ENCODE data around the gene ACVR2A.

DNA sequence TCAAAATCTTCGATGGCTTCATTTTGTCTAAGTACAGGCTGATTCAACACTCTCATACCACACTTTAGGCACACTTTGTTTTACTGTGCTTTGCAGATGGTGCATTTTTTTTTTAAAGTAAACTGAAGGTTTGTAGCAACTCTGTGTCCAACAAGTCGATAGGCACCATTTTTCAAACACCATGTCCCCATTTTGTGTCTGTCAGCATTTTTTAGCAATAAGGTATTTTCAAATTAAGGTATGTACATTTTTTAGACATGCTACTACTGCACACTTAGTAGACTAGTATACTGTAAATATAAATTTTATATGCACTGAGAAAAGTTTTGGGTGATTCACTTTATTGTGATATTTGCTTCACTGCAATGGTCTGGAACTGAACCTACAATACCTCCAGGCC is 131.3 kb downstream of the ACVR2A start:
- TF ChIP-seq GATA2 (IDR thresholded peaks at IDR 0.05; ENCODE audit: low read depth, low read length) (no peak), GATA3 (IDR thresholded peaks at IDR 0.05; ENCODE audit: low read depth, low read length) (no peak)
